ENCODE measurements around the gene NUDCD3.

DNA sequence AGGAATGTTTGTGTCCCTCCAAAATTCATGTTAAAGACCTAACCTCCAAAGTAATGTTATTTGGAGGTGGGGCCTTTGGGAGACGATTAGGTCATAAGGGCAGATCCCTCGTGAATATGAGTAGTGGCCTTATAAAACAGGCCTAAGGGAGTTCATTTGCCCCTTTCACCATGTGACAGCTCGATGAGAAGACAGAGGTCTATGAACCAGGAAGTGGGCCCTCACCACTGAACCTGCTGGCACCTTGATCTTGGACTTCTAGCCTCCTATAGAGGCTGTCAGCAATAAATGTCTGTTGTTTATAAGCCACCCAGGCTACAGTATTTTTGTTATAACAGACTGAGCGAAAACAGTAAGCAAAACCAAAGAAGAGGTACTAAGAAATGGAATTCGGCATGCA is 14.1 kb downstream of the NUDCD3 start:
- no peak for TF ChIP-seq EZH2 (IDR thresholded peaks at IDR 0.05)
- TF ChIP-seq, protein P1, sequence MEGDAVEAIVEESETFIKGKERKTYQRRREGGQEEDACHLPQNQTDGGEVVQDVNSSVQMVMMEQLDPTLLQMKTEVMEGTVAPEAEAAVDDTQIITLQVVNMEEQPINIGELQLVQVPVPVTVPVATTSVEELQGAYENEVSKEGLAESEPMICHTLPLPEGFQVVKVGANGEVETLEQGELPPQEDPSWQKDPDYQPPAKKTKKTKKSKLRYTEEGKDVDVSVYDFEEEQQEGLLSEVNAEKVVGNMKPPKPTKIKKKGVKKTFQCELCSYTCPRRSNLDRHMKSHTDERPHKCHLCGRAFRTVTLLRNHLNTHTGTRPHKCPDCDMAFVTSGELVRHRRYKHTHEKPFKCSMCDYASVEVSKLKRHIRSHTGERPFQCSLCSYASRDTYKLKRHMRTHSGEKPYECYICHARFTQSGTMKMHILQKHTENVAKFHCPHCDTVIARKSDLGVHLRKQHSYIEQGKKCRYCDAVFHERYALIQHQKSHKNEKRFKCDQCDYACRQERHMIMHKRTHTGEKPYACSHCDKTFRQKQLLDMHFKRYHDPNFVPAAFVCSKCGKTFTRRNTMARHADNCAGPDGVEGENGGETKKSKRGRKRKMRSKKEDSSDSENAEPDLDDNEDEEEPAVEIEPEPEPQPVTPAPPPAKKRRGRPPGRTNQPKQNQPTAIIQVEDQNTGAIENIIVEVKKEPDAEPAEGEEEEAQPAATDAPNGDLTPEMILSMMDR (IDR thresholded peaks at IDR 0.05) = no peak
- TF ChIP-seq EZH2phosphoT487 (IDR thresholded peaks at IDR 0.05) = no peak
